Bronchial smooth muscle cell (primary cell): Measurements from ENCODE around the gene TP53TG5. TPM values are rescaled to one million over a fixed set of nuclear protein-coding genes. Genes with fewer than 3 reads are reported as not detected.

ENCODE experiments used
- total RNA-seq: library from RNA; depleted of rRNA; stranded (reverse); fragments of >200 nt; gene quantifications from 2 replicates; pipeline ENCODE4 v1.2.1, GENCODE V29; 2014

Gene TP53TG5
- 0.09 TPM in 1 of 2 replicates, not detected in the other for total RNA-seq

DNA sequence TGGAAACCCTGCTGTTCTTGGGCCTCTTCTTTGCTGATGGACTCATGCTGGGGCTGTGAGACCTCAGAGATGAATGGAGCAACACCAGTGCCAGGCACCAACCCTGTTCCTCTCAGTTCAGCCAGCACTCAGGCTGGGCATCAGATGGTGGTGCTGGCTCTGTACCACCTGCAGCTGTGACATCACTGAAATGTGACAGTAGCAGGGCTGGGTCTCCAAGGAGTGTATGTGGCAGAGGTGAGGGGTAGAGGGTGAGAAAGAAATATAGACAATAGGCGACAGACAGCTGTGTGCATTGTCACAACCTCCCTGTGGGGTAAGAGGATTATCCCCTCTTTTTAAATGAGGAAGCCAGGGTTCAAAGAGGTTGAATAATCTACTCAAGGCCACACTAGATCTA lies at the start of gene TP53TG5:
Gene TP53TG5 (minus strand): TSS at position 135 of the 400 bp plus-strand sequence. CDS start 89 bp downstream, at position 46.

DNA sequence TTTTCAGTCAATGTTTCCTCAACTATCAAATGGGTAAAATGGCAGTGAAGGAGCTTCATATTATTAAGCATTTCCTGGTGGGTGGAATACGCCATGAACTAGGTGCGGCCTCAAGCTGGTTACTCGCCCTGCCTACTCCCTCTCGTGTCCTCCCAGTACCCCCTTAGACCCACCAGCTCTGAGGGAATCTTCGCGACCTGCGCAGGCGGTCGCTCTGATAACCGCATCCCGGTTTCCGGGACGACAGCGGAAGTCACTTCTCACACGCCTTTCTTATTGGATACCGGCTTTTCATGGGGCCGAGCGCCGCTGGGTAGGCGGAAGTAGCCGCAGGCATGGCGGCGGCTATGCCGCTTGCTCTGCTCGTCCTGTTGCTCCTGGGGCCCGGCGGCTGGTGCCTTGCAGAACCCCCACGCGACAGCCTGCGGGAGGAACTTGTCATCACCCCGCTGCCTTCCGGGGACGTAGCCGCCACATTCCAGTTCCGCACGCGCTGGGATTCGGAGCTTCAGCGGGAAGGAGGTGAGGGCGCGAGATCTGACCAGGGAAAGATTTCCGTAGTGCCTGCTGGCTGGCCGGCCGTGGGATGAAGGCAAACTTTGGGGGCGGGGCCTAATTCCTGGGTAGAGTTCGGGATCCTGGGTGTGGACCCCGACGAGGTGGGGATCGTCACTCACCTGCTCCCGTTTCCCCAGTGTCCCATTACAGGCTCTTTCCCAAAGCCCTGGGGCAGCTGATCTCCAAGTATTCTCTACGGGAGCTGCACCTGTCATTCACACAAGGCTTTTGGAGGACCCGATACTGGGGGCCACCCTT lies 37.9 kb upstream of the TP53TG5 start, which contains the start of gene PIGT:
Gene PIGT (plus strand): TSS at position 320 of the 816 bp plus-strand sequence. CDS start 16 bp downstream, at position 336.

DNA sequence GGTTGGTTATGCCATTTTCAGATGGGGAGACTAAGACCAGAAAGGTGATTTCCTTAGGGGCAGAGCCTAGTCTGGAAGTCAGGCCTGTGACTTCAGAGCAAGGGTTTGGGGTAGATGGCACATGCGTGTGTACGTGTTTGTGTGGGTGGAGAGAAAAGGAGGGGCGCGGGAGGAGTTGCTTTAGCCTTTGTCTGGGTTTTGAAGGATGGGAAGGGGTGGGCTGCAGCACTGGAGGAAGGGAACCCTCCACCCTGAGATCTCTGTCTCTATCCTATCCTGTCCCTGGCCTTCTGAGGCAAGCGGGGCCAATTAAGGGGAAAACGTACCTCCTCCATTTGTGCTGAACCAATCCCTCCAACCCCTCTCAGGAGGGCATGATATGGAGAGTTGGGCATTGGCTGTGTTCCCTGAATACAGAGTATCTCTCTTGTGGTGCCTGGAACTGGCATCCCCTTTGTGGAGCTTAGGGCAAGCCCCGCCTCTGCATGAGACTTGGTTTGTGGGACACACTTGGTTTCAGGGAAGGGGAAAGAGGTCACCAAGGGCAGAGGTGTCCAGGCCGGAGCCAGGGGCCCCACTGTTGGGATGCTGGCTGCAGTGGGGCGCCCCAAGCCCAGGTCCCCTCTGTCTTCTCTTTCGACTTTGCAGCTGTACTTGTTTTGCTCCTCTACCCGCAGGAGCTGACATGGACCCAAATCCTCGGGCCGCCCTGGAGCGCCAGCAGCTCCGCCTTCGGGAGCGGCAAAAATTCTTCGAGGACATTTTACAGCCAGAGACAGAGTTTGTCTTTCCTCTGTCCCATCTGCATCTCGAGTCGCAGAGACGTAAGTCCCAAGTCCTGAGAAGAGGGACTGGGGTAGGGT lies 29.9 kb upstream of the TP53TG5 start, which contains the start of gene DBNDD2:
Gene DBNDD2 (plus strand): TSS at position 507 of the 863 bp plus-strand sequence. CDS start 179 bp downstream, at position 686.

DNA sequence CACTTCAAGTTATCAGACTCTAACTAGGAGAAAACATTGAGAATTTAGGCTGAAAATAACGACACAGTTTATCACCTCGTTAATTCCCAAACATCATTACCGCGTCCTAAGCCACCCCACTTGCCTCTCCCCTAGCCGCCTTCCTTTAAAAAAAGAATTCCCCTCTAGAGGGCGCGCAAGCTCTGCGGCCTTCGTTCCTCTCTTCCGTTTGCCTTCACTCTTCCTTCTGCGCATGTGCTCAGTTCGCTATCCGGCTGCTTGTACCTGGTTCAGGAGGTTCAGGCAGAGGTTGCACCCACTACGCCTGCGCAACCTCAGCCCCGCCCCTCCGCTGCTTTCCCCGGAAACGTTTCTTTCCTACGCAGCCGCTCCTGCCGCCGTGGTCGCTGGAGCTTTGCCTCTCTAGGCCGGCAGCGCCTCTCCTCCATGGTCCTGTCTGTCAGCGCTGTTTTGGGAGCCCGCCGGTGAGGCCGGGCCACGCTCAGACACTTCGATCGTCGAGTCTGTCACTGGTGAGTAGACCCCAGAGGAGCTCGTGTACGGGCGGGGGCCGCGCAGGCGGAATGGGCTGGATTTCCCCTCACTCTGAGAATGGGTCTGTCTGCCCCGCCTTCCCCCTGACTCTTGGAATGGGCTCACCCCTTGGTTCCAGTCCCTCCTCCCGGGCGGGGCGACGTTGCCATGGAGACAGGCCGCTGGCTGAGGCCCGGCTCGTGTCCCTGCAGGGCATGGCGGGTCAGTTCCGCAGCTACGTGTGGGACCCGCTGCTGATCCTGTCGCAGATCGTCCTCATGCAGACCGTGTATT lies 15.1 kb downstream of the TP53TG5 start, which contains the start of gene SYS1:
Gene SYS1 (plus strand): TSS at position 353 of the 807 bp plus-strand sequence. CDS start 376 bp downstream, at position 729.

DNA sequence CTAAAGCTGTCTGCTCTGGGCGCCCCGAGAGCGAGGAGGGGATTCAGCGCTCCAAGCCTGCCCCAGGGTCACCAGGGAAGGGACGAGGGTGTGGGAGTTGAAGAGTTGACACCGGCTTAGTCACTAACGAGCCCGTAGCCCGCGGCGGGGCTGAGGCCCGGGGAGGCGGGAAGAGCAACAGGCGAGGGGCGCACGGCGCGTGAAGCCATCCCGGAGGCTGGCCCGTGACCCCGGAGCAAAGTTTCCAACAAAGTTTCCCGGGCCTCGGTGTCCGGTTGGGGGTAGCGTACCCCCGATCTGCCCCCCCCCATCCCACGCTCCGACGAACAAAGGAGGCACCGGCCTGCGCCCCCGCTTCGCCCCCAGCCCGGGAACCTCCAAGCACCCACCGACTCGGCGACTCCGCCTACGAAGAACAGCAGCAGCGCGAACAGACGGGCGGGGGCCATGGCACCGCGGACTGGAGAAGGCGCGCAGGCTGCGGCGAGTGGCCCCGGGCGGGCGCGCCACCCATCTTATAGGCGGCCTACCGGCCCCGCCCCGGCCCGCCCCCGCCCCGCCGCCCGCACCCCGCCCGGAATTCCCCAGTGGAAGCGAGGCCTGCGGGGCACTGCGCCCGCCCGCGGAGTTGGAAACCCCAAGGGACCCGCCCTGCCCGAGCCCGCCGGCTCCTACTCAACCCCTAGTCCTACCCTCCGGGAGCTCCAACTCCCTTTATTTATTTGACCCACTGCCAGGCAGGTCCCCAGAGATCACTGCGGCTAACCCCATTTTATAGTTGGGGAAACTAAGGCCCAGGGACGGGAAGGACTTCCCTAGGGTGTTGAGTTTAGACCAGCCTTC lies 30.0 kb downstream of the TP53TG5 start, which contains the start of gene SDC4:
Gene SDC4 (minus strand): TSS at position 489 of the 843 bp plus-strand sequence. CDS start 40 bp downstream, at position 449.

Other genes with a start within 250 kb of the TP53TG5 start
- not detected in 2 replicates for gene PI3, start 203.4 kb downstream of the TP53TG5 start, total RNA-seq
- not detected in 2 replicates for gene SEMG1, start 171.3 kb downstream of the TP53TG5 start, total RNA-seq
- gene SEMG2, start 157.0 kb downstream of the TP53TG5 start, total RNA-seq, result not detected in 2 replicates
- gene SLPI, start 123.8 kb downstream of the TP53TG5 start, total RNA-seq, result 1.1 and 2.8 TPM in 2 replicates
- not detected in 2 replicates for gene RBPJL, start 71.5 kb downstream of the TP53TG5 start, total RNA-seq
- 0.17 TPM in 1 of 2 replicates, not detected in the other for gene MATN4, start 70.0 kb downstream of the TP53TG5 start, total RNA-seq
- gene SDC4, start 29.9 kb downstream of the TP53TG5 start, total RNA-seq, result 78.1 and 98.7 TPM in 2 replicates
- gene SYS1, start 15.2 kb downstream of the TP53TG5 start, total RNA-seq, result 15.8 and 34.5 TPM in 2 replicates
- 0.34 and 0.63 TPM in 2 replicates for gene DBNDD2, start 30.0 kb upstream of the TP53TG5 start, total RNA-seq
- 17.5 and 29.5 TPM in 2 replicates for gene PIGT, start 37.8 kb upstream of the TP53TG5 start, total RNA-seq
- not detected in 2 replicates for gene WFDC2, start 91.4 kb upstream of the TP53TG5 start, total RNA-seq
- not detected in 2 replicates for gene SPINT3, start 137.3 kb upstream of the TP53TG5 start, total RNA-seq
- gene WFDC6, start 161.2 kb upstream of the TP53TG5 start, total RNA-seq, result not detected in 2 replicates
- gene EPPIN, start 169.1 kb upstream of the TP53TG5 start, total RNA-seq, result not detected in 2 replicates
- not detected in 2 replicates for gene WFDC8, start 201.0 kb upstream of the TP53TG5 start, total RNA-seq